HepG2 (cell line): Measurements from ENCODE around the gene AHR. TPM values are rescaled to one million over a fixed set of nuclear protein-coding genes. Genes with fewer than 3 reads are reported as not detected.

Experiments used
- ATAC-seq: fragments of 200-7000 bp; cut with Tn5 transposase; 3 replicates; pipeline ENCODE4 v1.9.1; 2020; ENCODE audit warnings: mild to moderate bottlenecking, moderate library complexity
- BruUV-seq: library from RNA; stranded (reverse); fragments of 400-500 nt; replicated peaks from 2 replicates; lab custom pipeline; 2021; lab: Mats Ljungman, UMichigan
- CTCF ChIA-PET: fragments of 300-600 bp; formaldehyde crosslinking; extraction: SDS; loops from one replicate; lab custom pipeline; 2021; ENCODE audit warnings: low total read pairs, inconsistent platforms, low intra/inter-chr PET ratio; lab: Yijun Ruan, JAX
- POLR2A ChIA-PET: fragments of 350-600 bp; sonication (Branson Sonifier 250); formaldehyde crosslinking; loops from one replicate; lab custom pipeline; 2020; ENCODE audit warnings: antibody characterized with exemption, inconsistent platforms; lab: Yijun Ruan, JAX
- DNase-seq: peaks from one replicate; pipeline ENCODE4 v3.0.0-alpha.2; 2015; ENCODE audit warnings: low spot score
- FAIRE-seq: peaks from 3 replicates; lab custom pipeline; 2011; peaks lifted over from hg19 to GRCh38; lab: Jason Lieb, UNC
- H2AFZ ChIP-seq: one replicate; pipeline ENCODE4 v1.6.1; 2011; ENCODE audit warnings: low read length, inconsistent platforms
- H3K27ac ChIP-seq: fragments of 300-600 bp; 3 replicates; pipeline ENCODE4 v1.8.0; 2011; ENCODE audit warnings: mixed run types, mild to moderate bottlenecking, mixed read lengths, low read length, inconsistent platforms; ENCODE audit not compliant: insufficient read depth; ENCODE audit errors: extremely low read length
- H3K27me3 ChIP-seq, 2 experiments: fragments of 200-600 bp in 1 of 2; 2 replicates in 1 of 2; 3 replicates in 1 of 2; pipeline versions ENCODE4 v1.6.0 to v1.8.0; 2011; ENCODE audit warnings: low read length in 2 of 2, mild to moderate bottlenecking in 2 of 2, moderate library complexity in 2 of 2, inconsistent platforms in 1 of 2; ENCODE audit not compliant: insufficient read depth in 2 of 2, control insufficient read depth in 1 of 2
- H3K36me3 ChIP-seq, 2 experiments: fragments of 200-600 bp in 1 of 2; replicated peaks in 1 of 2; 2 replicates in 1 of 2; 3 replicates in 1 of 2; pipeline versions ENCODE4 v1.5.1 to v1.8.0; 2011; ENCODE audit warnings: low read length in 2 of 2, inconsistent platforms in 1 of 2; ENCODE audit not compliant: insufficient read depth in 2 of 2, control insufficient read depth in 1 of 2
- H3K4me1 ChIP-seq: 2 replicates; pipeline ENCODE4 v1.5.1; 2012; ENCODE audit warnings: low read length, inconsistent platforms; ENCODE audit not compliant: insufficient read depth
- H3K4me2 ChIP-seq: 2 replicates; pipeline ENCODE4 v1.6.0; 2011; ENCODE audit warnings: low read depth, low read length, inconsistent platforms
- H3K4me3 ChIP-seq, 3 experiments: fragments of 200-600 bp in 1 of 3; sonication (generic), shearing (Covaris generic) in 1 of 3; replicated peaks in 1 of 3; 2 replicates each; pipeline ENCODE4 v1.5.1; 2011 to 2016; ENCODE audit warnings: low read length in 3 of 3, inconsistent platforms in 2 of 3, low read depth in 2 of 3, mild to moderate bottlenecking in 2 of 3, control low read depth in 1 of 3, mixed read lengths in 1 of 3; ENCODE audit not compliant: insufficient read depth in 1 of 3
- H3K79me2 ChIP-seq: one replicate; pipeline ENCODE4 v1.6.1; 2011; ENCODE audit warnings: low read length, inconsistent platforms; ENCODE audit not compliant: insufficient read depth
- H3K9ac ChIP-seq: 2 replicates; pipeline ENCODE4 v1.6.0; 2011; ENCODE audit warnings: mild to moderate bottlenecking, low read depth, low read length, inconsistent platforms; ENCODE audit not compliant: insufficient read depth
- H3K9me3 ChIP-seq: 2 replicates; pipeline ENCODE4 v1.5.1; 2012; ENCODE audit warnings: mild to moderate bottlenecking, low read length
- H4K20me1 ChIP-seq: 2 replicates; pipeline ENCODE4 v1.6.0; 2011; ENCODE audit warnings: inconsistent platforms, mild to moderate bottlenecking, low read length, moderate library complexity; ENCODE audit not compliant: insufficient read depth
- MBD4 ChIP-seq: IDR thresholded peaks from 2 replicates; pipeline ENCODE4 v1.6.1; 2012; ENCODE audit warnings: low read length, inconsistent platforms, borderline replicate concordance
- NONO ChIP-seq, 2 experiments: fragments of 450-650 bp in 1 of 2; sonication (generic) in 1 of 2; formaldehyde crosslinking in 1 of 2; IDR thresholded peaks in 1 of 2; conservative IDR thresholded peaks in 1 of 2; 2 replicates each; pipeline versions ENCODE4 v1.6.1 to v1.8.0; 2017 to 2022; ENCODE audit warnings: mild to moderate bottlenecking in 1 of 2, missing genetic modification reagents in 1 of 2, moderate library complexity in 1 of 2
- SP4 ChIP-seq: sonication (generic); formaldehyde crosslinking; IDR thresholded peaks from 2 replicates; pipeline ENCODE4 v1.8.1; 2023; ENCODE audit warnings: mild to moderate bottlenecking, missing genetic modification reagents
- SPEN ChIP-seq: sonication (generic); formaldehyde crosslinking; IDR thresholded peaks from 2 replicates; pipeline ENCODE4 v1.5.1; 2020; ENCODE audit warnings: low read depth, mild to moderate bottlenecking, missing genetic modification reagents
- ZNF292 ChIP-seq: sonication (generic); formaldehyde crosslinking; IDR thresholded peaks from 2 replicates; pipeline ENCODE4 v1.8.1; 2022; ENCODE audit warnings: mild to moderate bottlenecking, low read depth, missing genetic modification reagents, borderline replicate concordance
- ZNF331 ChIP-seq: sonication (generic); formaldehyde crosslinking; IDR thresholded peaks from 2 replicates; pipeline ENCODE4 v1.4.0; 2020; ENCODE audit warnings: missing genetic modification reagents
- ZNF460 ChIP-seq: sonication (generic); formaldehyde crosslinking; IDR thresholded peaks from 2 replicates; pipeline ENCODE4 v1.5.1; 2020; ENCODE audit warnings: missing genetic modification reagents, mild to moderate bottlenecking, borderline replicate concordance
- ZNF468 ChIP-seq: sonication (generic); formaldehyde crosslinking; IDR thresholded peaks from 2 replicates; pipeline ENCODE4 v1.8.0; 2022; ENCODE audit warnings: mild to moderate bottlenecking, moderate library complexity, missing genetic modification reagents
- ZNF564 ChIP-seq: sonication (generic); formaldehyde crosslinking; IDR thresholded peaks from 2 replicates; pipeline ENCODE4 v1.8.1; 2023; ENCODE audit warnings: mild to moderate bottlenecking, missing genetic modification reagents
- WGBS: methylation state at CpG from one replicate; pipeline ENCODE4 v1.1.6; 2017; ENCODE audit warnings: low lambda C conversion rate; 5-methylcytosine and 5-hydroxymethylcytosine counted together
- in situ Hi-C: cut with HindIII; loops from 2 replicates; pipeline ENCODE4 v1.10.0; 2017; ENCODE audit warnings: low pct_unique_long_range_greater_than_20kb; ENCODE audit not compliant: extremely low pct_ligation_motif_present
- intact Hi-C: fragments of 100-400 bp; cut with micrococcal nuclease; formaldehyde crosslinking; loops from one replicate; pipeline ENCODE4 v1.10.0; 2022; ENCODE audit not compliant: unreplicated experiment
- polyA plus RNA-seq, 8 experiments: library from polyadenylated mRNA; depleted of rRNA in 3 of 8; stranded (reverse) in 7 of 8; unstranded in 1 of 8; fragments of >200 nt; fragmentation: Illumina TruSeq in 4 of 8; extraction: Trizol in 4 of 8; gene quantifications; 2 replicates each; pipeline versions ENCODE4 v1.2.1 to v1.2.3, GENCODE V29; 2011 to 2016; ENCODE audit warnings: low read depth in 4 of 8, missing spikeins in 1 of 8, mixed read lengths in 1 of 8; ENCODE audit not compliant: insufficient read depth in 1 of 8
- total RNA-seq, 5 experiments: library from RNA; depleted of rRNA; stranded (reverse); fragments of >200 nt; fragmentation: Illumina TruSeq; extraction: Trizol; gene quantifications; 2 replicates each; pipeline ENCODE4 v1.2.3, GENCODE V29; 2016; ENCODE audit warnings: low read depth in 1 of 5
- TF ChIP-seq, protein P1 (sequence below), 2 experiments: IDR thresholded peaks; 2 replicates each; pipeline ENCODE4 v1.6.1; 2011 to 2012; ENCODE audit warnings: low read length in 2 of 2, borderline replicate concordance in 1 of 2, low read depth in 1 of 2, mild to moderate bottlenecking in 1 of 2, moderate library complexity in 1 of 2
- TF ChIP-seq, protein P2 (sequence below): fragments of 450-650 bp; IDR thresholded peaks from 2 replicates; pipeline ENCODE4 v1.6.1; 2017; ENCODE audit warnings: mild to moderate bottlenecking

AHR gene
- total and polyA plus RNA-seq, 2 of the 13 experiments (the other 11 are each of a cell fraction or from before 2014, with no cell fraction given), result 9.0 to 31.3 TPM

- Histone ChIP-seq H3K79me2 (peaks cover 66% of the 10 kb centered on the region), H2AFZ (no peak overlapping the region), H3K9me3 (no peaks in the 10 kb centered on the region), H3K4me3 (no peak overlapping the region), H3K36me3 (peaks cover 4 to 30% of the 10 kb centered on the region in 2 experiments), H3K27ac (no peak overlapping the region), H3K27me3 (no peaks in the 10 kb centered on the region), H3K9ac (no peak overlapping the region), H3K4me2 (no peak overlapping the region), H4K20me1 (peaks cover 13% of the 10 kb centered on the region), H3K4me1 (peaks cover 17% of the 10 kb centered on the region)
- ChIA-PET POLR2A (no interaction called here), CTCF (no interaction called here)
- ATAC-seq, result no peak
- intact Hi-C loops (no loop called here), in situ Hi-C loops (no loop called here)
- no peak for TF ChIP-seq SPEN (CRISPR knock-in tag)
- TF ChIP-seq ZNF292 (CRISPR knock-in tag), result no peak
- no peak for TF ChIP-seq ZNF331 (CRISPR knock-in tag)
- TF ChIP-seq SP4 (CRISPR knock-in tag), result no peak
- no peak for TF ChIP-seq NONO (IDR thresholded peaks at IDR 0.05)
- no peak for TF ChIP-seq NONO (CRISPR knock-in tag; conservative IDR thresholded peaks at IDR 0.05)
- TF ChIP-seq ZNF468, result no peak
- TF ChIP-seq ZNF564 (CRISPR knock-in tag), result no peak
- TF ChIP-seq MBD4, result no peak
- TF ChIP-seq ZNF460 (CRISPR knock-in tag), result no peak
- TF ChIP-seq, protein P1, sequence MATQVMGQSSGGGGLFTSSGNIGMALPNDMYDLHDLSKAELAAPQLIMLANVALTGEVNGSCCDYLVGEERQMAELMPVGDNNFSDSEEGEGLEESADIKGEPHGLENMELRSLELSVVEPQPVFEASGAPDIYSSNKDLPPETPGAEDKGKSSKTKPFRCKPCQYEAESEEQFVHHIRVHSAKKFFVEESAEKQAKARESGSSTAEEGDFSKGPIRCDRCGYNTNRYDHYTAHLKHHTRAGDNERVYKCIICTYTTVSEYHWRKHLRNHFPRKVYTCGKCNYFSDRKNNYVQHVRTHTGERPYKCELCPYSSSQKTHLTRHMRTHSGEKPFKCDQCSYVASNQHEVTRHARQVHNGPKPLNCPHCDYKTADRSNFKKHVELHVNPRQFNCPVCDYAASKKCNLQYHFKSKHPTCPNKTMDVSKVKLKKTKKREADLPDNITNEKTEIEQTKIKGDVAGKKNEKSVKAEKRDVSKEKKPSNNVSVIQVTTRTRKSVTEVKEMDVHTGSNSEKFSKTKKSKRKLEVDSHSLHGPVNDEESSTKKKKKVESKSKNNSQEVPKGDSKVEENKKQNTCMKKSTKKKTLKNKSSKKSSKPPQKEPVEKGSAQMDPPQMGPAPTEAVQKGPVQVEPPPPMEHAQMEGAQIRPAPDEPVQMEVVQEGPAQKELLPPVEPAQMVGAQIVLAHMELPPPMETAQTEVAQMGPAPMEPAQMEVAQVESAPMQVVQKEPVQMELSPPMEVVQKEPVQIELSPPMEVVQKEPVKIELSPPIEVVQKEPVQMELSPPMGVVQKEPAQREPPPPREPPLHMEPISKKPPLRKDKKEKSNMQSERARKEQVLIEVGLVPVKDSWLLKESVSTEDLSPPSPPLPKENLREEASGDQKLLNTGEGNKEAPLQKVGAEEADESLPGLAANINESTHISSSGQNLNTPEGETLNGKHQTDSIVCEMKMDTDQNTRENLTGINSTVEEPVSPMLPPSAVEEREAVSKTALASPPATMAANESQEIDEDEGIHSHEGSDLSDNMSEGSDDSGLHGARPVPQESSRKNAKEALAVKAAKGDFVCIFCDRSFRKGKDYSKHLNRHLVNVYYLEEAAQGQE (IDR thresholded peaks at IDR 0.05; ENCODE audit: borderline replicate concordance in 1 of 2, low read depth in 1 of 2, low read length in 2 of 2), result no peak
- TF ChIP-seq, protein P2, sequence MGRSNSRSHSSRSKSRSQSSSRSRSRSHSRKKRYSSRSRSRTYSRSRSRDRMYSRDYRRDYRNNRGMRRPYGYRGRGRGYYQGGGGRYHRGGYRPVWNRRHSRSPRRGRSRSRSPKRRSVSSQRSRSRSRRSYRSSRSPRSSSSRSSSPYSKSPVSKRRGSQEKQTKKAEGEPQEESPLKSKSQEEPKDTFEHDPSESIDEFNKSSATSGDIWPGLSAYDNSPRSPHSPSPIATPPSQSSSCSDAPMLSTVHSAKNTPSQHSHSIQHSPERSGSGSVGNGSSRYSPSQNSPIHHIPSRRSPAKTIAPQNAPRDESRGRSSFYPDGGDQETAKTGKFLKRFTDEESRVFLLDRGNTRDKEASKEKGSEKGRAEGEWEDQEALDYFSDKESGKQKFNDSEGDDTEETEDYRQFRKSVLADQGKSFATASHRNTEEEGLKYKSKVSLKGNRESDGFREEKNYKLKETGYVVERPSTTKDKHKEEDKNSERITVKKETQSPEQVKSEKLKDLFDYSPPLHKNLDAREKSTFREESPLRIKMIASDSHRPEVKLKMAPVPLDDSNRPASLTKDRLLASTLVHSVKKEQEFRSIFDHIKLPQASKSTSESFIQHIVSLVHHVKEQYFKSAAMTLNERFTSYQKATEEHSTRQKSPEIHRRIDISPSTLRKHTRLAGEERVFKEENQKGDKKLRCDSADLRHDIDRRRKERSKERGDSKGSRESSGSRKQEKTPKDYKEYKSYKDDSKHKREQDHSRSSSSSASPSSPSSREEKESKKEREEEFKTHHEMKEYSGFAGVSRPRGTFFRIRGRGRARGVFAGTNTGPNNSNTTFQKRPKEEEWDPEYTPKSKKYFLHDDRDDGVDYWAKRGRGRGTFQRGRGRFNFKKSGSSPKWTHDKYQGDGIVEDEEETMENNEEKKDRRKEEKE, result no peak
- WGBS, result 97% methylated on average over 5 of the region's 5 CpGs
- BruUV-seq, result no TSS peak
- no peak for FAIRE-seq
- DNase-seq, result no peak
Measured at GRCh38 chr7:17313194-17313593, 14.7 kb downstream of the AHR start.
